NCI-H128 (cell line): ENCODE data around the gene CDPF1.
"Not testable (repeated sequence)": the region's sequence is repeated elsewhere in the genome, so short reads cannot be mapped to it uniquely, and the experiment has no call there.

ENCODE experiments used
- DNase-seq: peaks from one replicate; lab custom pipeline; 2025; ENCODE audit not compliant: unreplicated experiment; lab: John Stamatoyannopoulos, UW

Gene CDPF1

DNA sequence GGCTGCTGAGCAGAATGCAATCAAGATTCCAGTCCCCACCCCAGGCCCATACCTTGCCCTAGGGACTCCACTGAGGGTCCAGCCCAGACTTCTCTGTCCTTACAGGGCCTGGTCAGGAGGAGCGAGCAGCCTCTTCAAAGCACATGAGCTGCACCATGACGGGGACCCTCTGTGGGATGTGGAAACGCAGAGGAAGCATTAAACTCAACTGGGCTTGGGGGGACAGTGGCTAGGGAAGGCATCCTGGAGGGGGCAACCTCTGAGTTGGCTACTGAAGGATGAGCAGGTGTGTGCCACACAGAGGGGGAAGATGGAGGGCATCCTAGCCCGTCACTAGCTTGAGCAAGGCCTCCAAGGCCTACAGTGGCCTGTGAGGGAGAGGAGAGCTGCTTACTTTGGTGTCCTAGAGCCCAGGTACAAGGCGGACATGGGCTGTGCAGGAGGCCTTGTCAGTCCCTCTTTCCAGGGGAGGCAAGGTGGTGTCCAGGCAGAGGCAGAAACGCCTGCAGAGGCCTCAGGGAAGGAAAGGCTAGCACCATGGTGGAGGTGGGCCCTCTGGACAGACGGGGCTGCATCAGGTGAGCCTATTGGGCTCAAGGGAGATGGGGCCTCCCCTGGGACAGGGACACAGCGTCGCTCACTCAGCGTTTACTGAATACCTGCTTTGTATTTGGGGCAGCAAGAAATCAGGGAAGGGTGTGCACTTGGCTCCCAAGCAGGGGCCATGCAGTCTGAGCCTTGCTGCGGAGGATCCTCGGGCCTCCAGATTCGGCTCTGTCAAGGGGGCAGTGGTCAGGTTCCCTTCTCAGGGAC is 32.0 kb upstream of the CDPF1 start:
- no peak for DNase-seq

DNA sequence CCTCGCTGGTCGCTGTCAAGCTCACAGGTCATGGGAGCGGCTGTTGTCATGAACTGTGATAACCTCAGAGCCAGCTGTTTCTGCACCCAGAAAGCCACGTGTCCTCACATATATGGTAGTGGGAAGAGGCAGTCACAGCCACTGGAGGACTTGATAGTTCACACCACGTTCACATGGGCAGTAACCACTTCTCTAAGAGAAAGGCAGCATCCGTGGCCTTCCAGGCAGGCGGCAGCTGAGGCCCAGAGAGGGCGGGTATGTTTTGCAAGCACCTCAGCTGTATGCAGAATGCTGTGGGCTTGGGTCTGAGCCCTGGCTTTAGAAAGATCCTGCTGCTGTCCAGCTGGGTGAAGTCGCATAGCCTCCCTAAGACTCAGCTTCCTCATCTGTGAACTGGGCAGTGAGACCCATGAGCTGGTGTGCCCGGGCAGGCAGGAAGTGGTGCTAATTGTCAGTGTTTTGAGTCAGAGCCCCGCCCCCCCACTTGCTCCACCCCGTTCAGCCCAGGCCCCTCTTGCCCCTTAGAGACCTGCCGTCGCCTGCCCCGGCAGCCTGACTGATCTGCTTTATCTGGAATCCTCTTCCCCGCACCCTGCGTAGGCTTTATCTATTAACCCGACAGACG is 31.0 kb upstream of the CDPF1 start:
- DNase-seq = no peak

DNA sequence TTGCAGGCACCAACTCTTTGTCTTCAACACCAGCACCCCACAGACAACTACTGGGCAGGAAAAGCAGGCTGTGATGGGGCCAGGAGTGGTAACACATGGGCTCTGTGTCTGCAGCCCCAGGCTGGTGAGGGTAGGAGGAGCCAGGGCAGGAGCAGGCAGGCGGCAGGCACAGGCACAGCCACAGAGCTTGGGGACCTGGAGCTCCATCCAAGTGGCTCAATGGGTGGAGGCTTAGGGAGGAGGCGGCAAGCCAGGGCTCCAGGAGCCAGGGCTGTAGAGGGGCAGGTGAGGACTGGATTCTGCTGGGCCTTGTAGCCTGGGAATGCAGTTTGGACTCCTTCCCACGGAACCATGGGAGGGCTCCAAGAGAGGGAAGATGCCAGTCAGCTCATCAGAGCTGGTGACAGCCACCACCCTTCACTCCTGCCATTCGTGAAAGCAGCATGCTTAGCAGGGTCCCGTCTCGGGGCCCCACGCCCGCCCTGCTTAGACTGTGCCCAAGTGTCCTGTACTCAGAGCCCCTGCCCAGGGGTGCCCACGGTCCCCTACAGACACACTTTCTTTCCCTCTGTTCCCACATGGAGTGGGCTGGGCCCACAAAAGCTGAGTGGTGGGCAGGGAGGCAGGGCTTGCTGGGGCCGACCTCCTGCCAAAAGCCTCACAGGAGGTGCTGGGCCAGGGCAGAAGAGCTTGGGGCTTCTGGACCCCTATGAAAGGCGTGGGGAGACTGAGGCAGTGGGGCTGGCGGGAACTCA is 30.1 kb upstream of the CDPF1 start:
- DNase-seq = no peak

DNA sequence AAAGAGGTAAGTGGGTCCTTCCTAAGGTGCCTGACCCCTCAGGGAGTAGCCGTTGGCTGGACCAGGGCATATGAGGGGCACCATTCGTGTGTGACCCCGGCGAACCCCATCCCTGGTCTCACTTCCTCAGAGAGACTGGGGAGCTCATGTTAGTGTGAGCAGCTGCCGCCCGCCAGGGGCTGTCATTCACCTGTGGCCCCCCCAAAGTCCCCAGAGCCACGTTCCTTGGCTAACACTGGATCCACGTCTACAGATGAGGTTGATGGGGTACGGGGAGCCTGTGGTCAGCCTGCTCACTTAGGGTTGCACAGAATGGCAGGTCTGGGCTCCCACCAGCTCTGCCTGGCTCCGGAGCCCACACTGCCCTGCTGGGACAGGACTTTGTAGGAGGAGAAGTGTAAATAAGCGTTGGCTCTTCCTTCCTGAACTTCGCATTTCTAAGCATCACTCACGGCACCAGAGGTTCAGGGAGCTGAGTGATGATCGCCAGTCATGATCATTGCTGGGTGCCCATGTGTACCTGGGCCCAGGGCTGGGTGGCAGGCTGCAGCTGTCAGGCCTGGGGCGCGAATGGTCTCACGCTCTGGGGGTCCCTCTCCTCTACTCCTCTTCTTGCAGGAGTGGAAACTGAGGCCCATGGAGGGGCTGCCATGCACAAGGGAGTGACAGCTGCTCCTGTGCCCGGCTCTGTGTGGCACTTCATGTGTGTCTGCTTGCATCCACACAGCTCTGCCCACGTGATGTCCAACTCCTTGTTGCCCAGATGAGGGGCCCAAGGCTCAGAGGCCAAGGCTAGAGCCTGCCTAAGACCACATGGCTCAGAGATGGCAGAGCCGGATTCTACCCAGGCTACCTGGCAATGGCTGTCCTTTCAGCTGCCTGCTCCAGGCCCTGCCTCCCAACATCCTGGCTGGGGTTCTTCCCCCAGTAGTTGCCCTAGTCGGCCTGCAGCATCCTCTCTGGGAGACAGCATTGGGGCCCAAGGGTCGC is 28.9 kb upstream of the CDPF1 start:
- DNase-seq = no peak

DNA sequence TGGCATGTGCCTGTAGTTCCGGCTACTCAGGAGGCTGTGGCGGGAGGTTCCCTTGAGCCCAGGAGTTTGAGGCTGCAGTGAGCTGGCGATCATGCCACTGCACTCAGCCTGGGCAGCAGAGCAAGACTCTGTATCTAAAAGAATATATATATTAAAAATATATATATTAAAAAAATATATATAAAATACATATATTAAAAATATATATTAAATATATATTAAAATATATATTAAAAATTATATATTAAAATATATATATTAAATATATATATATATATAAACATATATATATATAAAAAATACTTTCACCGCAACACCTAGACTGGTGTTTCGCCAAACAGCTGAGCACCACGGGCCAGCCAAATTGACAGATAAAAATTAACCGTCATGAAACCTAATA is 26.5 kb upstream of the CDPF1 start:
- DNase-seq = no peak

DNA sequence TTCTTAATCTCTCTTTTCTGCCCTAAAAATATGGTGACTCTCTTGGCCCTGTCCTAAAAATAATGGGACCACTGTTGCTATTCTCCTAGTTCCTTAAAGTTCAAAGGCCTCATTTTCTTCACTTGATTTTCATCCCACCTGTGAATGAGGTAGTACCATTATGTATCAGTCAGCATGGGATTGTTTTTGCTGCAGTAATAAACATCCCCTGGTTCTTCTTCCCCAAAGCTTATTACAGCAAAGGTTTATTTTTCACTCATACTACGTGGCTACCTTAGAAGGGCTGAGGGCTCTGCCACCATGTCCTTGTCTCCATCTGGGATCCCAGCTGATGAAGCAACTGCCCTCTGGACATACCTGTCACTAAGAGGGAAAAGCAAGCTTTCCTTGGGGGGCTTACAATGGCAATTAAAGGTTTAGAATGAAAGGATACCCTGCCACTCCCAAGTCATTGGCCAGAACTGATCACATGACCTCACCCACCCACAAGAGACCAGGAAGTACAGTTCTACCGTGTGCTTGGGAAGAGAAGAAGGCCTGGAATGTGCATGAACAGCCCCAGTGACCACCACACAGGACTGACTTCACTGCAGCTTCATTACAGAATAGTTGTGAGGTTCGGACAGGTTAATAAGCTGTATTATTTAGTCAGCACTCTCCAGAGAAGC is 25.5 kb upstream of the CDPF1 start:
- no peak for DNase-seq

DNA sequence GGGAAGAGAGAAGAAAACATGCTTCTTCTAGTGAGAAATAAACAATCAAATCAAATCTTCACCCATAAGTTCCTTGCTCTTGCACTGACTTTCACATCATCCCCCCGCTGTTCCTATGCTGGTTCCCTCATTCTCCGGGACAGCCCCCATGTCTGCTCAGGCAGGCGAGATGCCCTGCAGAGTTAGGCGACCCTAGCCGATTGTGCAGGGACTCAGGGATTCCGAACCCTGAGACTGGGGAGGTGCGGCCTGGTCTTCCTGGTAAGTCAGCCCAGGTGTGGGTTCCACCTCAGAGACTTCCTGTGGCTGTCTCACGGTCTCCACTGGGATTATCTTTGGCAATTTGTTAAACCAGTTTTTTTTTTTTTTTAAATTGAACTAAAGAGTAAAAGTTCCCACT is 24.3 kb upstream of the CDPF1 start:
- no peak for DNase-seq

DNA sequence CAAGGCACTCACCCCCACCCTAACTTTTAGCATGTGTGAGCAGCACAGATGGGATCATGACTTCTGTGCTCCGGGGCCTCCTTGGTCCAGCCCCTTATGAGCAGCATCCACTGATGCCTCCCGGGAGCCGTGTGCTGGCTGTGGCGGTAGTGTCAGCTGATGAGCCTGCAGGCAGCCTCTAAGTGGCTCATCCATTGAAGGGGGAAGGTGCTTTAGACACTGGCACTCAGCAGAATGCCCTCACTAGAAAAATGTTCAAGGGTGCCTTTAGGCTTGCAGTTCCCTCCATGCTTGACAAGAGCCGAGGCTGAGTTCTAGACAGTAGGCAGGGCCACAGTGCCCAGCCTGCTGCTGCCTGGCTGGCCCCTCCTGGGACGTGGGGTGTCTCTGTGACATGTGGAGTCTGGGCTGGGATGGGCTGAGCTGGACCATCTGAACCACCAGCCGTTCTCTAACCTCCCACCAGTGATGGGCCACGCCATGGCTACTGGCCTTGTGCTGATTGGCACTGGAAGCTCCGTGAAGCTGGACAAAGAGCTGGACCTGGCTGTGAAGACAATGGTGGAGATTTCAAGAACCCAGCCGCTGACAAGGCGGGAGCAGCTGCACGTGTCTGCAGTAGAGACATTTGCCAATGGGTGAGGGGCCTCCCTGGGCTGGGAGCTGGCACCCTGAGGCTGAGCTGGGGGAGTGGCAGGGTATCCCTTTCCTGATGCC is 23.5 kb upstream of the CDPF1 start:
- DNase-seq = no peak

DNA sequence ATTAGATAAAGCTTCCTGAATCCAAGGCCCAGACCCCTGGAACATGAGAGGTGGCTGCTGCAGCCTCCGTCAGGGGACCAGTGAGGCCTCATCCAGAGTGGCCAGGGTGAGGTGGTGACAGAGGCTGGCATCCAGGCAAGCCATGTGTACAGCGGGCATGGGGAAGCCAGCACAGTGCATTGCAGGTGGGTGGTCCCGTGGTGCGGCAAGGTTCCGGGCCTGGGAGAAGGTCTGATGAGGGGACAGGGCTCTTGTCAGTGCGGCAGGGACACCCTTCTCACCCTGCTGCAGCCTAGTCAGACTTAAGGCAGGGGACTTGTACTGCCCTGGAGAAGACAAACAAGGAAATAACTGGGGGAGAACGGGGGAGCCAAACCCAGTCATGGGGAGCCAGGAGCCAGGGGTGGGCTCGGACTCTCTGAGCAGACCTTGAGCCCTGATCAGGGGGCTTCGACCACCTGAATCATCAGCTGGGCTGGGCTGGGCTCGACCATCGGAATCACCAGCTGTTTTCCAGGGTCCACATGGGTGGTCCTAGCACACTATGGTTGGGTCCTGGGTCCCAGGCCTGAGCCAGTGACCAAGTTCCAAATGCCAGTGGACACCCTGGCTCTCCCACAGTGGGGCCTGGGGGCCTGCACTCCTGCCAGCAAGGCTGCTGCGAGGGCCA is 22.8 kb upstream of the CDPF1 start:
- DNase-seq = no peak

DNA sequence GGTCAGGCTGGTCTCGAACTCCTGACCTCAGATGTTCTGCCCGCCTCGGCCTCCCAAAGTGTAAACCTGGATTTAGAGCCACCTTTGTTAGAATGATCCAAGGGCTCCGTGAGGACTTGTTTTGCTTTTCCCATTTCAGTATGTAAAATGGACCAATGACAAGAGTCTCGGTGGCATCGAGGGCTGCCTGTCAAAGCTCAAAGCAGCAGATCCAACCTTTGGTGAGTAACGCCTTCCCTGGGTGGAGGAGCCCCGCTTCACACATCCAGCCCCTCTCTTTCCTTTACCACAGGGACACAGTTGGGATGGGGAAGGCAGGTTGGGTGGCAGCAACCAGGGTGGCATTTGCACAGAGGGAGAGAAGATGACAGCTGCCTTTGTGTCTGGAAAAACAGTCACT is 22.1 kb upstream of the CDPF1 start:
- no peak for DNase-seq

DNA sequence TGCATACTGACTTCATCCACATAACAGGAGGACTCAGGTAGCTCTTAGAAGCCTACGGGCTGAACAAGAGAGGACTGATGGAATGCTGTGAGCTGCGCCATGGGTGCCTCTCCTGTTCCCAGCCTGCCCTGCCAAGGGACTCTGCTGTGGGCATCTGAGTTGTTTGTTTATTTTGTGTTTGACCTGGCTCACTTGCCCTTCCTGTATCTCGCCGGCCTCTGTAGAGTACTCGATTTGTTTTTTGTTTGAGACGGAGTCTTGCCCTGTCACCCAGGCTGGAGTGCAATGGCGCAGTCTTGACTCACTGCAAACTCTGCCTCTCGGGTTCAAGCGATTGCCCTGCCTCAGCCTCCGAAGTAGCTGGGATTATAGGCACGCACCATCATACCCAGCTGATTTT is 19.5 kb upstream of the CDPF1 start:
- no peak for DNase-seq

DNA sequence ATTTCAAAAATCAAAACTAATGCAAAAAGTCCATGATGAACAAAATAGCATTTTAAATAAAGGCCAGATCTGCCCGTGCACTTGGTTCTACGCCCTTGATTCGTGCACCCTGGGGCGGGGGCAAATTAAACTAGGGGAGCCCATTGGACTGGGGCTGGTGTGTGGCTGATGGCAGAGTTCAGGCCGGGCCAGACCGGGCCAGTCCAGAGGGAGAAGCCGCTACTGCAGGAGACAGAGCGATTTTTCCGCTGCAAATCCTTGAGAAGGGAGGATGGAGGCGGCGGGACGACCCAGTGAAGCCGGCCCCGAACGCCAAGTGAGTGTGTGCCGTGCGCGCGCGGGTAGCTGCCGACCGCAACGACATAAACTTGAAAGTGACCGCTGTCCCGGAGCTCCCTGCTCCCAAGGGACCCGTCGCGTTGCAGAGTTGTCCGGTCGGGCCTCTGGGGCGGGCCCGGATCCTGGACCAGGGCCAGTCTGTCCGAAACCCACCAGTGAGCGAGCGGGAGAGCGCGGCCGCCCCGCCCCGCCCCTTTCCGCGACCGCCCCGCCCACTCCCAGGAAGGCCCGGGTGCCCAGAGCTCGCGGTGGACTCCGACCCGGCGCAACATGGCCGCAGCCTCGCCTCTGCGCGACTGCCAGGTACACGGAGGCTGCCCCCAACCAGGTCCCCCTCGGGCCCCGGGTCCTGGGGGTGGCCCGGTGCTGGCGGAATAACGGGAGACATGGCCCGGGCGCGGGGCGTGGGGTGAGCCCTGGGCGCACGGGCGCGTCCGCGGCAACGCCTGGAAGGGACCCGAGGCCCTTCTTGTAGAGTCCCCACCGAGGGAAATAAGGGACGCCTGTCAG is 17.6 kb upstream of the CDPF1 start, which contains the start of gene TTC38:
TSS of gene TTC38 (plus strand) at position 578 of the 849 bp plus-strand sequence. CDS start at position 610, 32 bp downstream.
- DNase-seq = no peak

DNA sequence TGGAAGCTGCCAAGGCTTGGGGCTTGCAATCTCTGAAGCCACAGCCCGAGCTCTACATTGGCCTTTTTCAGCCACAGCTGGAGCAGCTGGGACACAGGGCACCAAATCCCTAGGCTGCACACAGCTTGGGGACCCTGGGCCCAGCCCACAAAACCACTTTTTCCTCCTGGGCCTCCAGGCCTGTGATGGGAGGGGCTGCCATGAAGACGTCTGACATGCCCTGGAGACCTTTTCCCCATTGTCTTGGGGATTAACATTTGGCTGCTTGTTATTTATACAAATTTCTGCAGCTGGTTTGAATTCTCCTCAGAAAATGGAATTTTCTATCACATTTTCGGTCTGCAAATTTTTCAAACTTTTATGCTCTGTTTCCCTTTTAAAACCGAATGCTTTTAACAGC is 15.5 kb upstream of the CDPF1 start:
- DNase-seq = not testable (repeated sequence)

DNA sequence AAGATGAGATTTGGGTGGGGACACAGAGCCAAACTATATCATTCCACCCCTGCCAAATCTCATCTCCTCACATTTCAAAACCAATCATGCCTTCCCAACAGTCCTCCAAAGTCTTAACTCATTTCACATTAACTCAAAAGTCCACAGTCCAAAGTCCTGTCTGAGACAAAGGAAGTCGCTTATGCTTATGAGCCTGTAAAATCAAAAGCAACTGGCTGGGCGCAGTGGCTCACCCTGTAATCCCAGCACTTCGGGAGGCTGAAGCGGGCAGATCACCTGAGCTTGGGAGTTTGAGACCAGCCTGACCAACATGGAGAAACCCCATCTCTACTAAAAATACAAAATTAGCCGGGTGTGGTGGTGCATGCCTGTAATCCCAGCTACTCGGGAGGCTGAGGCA is 14.4 kb upstream of the CDPF1 start:
- not testable (repeated sequence) for DNase-seq

DNA sequence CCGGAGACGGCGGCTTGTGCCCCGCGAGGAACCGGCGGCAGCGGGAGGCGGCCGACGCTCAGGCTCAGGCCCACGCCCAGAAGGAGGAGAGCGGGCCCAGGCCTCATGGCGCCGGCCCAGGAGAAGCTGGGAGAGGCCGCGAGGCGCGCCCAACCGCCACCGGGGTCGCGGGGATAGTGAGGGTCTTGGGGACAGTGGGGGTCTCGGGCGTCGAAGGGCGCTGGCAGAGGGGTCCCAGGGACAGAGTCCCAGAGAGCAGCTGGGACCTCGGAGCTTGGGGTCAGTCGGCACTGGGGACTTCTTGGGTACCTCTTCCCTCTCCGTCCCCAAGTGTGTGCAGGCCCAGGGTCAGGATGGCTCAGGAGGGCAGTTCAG is 13.1 kb upstream of the CDPF1 start, which contains the start of gene PKDREJ:
TSS of gene PKDREJ (minus strand) at position 128 of the 375 bp plus-strand sequence. CDS start at position 107, 21 bp downstream.
- no peak for DNase-seq

DNA sequence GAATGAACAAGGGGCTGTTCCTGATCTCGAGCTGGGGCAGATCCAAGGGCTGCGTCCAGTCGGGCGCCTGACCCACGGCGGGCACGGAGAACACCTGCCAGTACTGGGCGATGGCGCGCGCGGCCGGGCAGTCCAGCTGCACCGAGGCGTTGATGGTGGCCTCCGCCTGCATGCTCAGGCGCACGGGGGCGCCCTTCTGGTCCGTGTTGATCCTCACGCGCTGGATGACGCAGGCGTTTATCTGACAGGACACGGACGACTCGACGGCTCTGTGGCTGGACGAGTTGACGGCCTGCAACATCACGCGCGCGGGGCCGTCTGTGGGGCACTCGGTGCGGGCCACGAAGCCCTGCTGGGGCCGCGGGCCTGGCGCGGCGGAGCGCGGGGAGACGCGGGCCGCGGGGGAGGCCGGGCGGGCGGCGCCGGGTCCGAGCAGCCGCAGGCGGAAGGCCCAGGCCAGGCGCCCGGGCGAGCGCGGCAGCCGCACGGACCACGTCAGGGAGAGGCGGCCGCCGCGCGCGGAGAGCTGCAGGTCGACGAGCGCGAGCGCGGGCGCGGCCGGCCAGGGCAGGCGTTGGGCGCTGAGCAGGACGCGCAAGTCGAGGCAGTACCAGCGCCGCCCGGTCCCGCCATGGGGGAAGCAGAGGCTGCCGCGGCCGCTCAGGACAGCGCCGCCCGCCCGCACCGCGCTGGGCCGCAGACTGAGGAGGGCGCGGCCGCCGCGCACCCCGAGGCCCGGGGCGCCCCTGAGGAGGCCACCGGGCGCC is 12.5 kb upstream of the CDPF1 start:
- DNase-seq = no peak

DNA sequence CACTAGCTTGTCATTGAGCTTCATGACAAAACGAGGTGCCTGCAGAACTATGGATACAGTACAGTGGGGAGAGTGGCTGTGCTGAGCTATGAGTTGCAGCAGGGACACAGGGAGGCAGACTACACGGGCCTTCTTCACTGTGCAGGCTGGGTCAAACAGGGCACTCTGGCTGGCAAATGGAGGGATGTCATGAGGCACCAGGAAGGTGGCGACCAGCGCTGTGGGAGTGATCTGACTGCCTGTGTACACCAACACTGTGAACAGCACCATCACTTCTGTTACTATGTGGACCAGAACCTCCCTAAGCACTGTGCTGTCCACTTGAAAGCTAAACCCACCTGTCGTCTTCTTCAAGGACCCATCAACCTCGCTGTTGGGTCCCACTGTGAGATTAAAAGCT is 9.9 kb upstream of the CDPF1 start:
- DNase-seq = no peak
